ENCODE results near the gene GPNMB. TPM values are rescaled to one million over a fixed set of nuclear protein-coding genes. Genes with fewer than 3 reads are reported as not detected.
"Not testable (repeated sequence)": the region's sequence is repeated elsewhere in the genome, so short reads cannot be mapped to it uniquely, and the experiment has no call there.

GPNMB gene
- total and polyA plus RNA-seq, 10 of the 15 experiments (the other 5 are each of a cell fraction or from before 2014, with no cell fraction given): 5.9 to 22.3 (median 10.0) TPM

DNA sequence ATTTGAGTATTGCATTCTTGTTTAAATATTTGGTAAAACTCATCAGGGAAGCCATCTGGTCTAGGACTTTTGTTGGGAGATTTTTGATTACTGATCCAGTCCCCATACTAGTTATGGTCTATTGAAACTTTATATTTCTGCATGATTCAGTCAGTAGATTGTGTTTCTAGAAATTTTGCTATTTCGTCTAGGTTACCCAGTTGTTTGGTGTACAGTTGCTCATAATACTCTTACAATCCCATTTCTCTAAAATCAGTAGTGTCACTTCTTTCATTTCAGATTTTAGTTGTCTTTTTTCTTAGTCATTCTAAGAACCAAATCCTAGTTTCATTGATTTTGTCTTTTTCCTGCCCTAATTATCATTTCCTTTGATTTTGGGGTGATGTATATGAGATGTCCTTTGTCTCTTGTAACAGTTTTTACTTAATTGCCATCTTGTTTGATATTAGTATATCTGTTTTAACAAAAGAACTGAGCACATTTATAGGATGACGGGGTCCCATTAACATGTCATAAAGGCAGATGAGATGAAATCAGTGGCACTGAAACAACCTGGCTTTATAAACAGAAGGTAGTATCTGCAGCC lies 60.5 kb downstream of the GPNMB start:
- peaks cover 8 to 17% of the 10 kb centered on the region in 2 experiments; a peak in 3 of 4 replicates for H3K36me3 ChIP-seq (ENCODE audit: control insufficient read depth in 2 of 2, insufficient read depth in 2 of 2, low read length in 1 of 2)
- ATAC-seq (peak; percentile 35), FAIRE-seq (no peak), DNase-seq (ENCODE audit: low read depth, low spot score) (no peak)
- peaks cover 1% of the 10 kb centered on the region; the same call in 1 of the 3 replicates for H3K9me3 ChIP-seq (replicated peaks; ENCODE audit: control insufficient read depth, insufficient read depth, low read length)
- H2AFZ ChIP-seq (ENCODE audit: control insufficient read depth, low read depth, low read length): no peak overlapping the region
- H3K27ac ChIP-seq (ENCODE audit: control insufficient read depth, insufficient read depth): no peak overlapping the region; the same call in 1 of the 2 replicates
- in situ Hi-C loops (cut with MboI): no loop called here
- H3K4me1 ChIP-seq (ENCODE audit: control insufficient read depth, insufficient read depth, low read length): peaks cover 9% of the 10 kb centered on the region
- SMC1A ChIA-PET (ENCODE audit: uncharacterized antibody, unreplicated experiment): no interaction called here
- WGBS (ENCODE audit: insufficient coverage, insufficient replicate concordance, low lambda C conversion rate, missing lambda C conversion rate): 100% methylated on average over 2 of the region's 2 CpGs
- no peaks in the 10 kb centered on the region for H3K27me3 ChIP-seq (replicated peaks in 1 of 2; ENCODE audit: control insufficient read depth in 2 of 2, insufficient read depth in 2 of 2, low read length in 1 of 2)
- CTCF ChIA-PET: no interaction called here
- no TSS peak for BruUV-seq (replicated peaks)
- POLR2A ChIA-PET: no interaction called here
- intact Hi-C loops (cut with micrococcal nuclease; ENCODE audit: unreplicated experiment): no loop called here
- RAD21 ChIA-PET (ENCODE audit: unreplicated experiment): no interaction called here
- TF ChIP-seq POU2F2 (IDR thresholded peaks at IDR 0.05; ENCODE audit: borderline replicate concordance, low read depth, low read length): no peak
- H3K4me3 ChIP-seq: no peak overlapping the region; the same call in 1 of the 2 replicates
- no peak overlapping the region for H3K9ac ChIP-seq (ENCODE audit: control insufficient read depth, insufficient read depth, low read length)
- peaks cover 32% of the 10 kb centered on the region for H3K79me2 ChIP-seq (ENCODE audit: control insufficient read depth, insufficient read depth, low read length)
- H4K20me1 ChIP-seq (ENCODE audit: control insufficient read depth, insufficient read depth): no peaks in the 10 kb centered on the region
- no peak overlapping the region; the same call in 1 of the 2 replicates for H3K4me2 ChIP-seq (ENCODE audit: control insufficient read depth, insufficient read depth)

GRCh38 chr7:23308754-23309153 lies 62.2 kb downstream of the GPNMB start:
- DNase-seq (ENCODE audit: low read depth, low spot score) (no peak), FAIRE-seq (no peak), ATAC-seq (no peak)
- peaks cover 8 to 27% of the 10 kb centered on the region in 2 experiments for H3K36me3 ChIP-seq (ENCODE audit: control insufficient read depth in 2 of 2, insufficient read depth in 2 of 2, low read length in 1 of 2)
- in situ Hi-C loops (cut with MboI): no loop called here
- no peak overlapping the region for H3K27ac ChIP-seq (ENCODE audit: control insufficient read depth, insufficient read depth)
- 82% methylated on average over 6 of the region's 6 CpGs for WGBS (ENCODE audit: insufficient coverage, insufficient replicate concordance, low lambda C conversion rate, missing lambda C conversion rate)
- peaks cover 9% of the 10 kb centered on the region for H3K4me1 ChIP-seq (ENCODE audit: control insufficient read depth, insufficient read depth, low read length)
- RAD21 ChIA-PET (ENCODE audit: unreplicated experiment): no interaction called here
- H3K9me3 ChIP-seq (replicated peaks; ENCODE audit: control insufficient read depth, insufficient read depth, low read length): peaks cover 1% of the 10 kb centered on the region; the same call in 1 of the 3 replicates
- H3K4me2 ChIP-seq (ENCODE audit: control insufficient read depth, insufficient read depth): no peak overlapping the region
- SMC1A ChIA-PET (ENCODE audit: uncharacterized antibody, unreplicated experiment): interaction anchor here (1.2 kb wide), 1 partner anchor 9 kb away, joined by 3 read pairs; the partner anchor contains the start of gene MALSU1
- H3K27me3 ChIP-seq (replicated peaks in 1 of 2; ENCODE audit: control insufficient read depth in 2 of 2, insufficient read depth in 2 of 2, low read length in 1 of 2): no peaks in the 10 kb centered on the region
- H3K9ac ChIP-seq (ENCODE audit: control insufficient read depth, insufficient read depth, low read length): no peak overlapping the region
- CTCF ChIA-PET: interaction anchor here (1.1 to 2.0 kb wide), 3 partner anchors 10 to 215 kb away, joined by 3 to 7 read pairs (median 3); no protein-coding TSS in a partner anchor
- BruUV-seq (replicated peaks): no TSS peak
- POLR2A ChIA-PET: interaction anchor here (1.0 kb wide), 1 partner anchor 9 kb away, joined by 4 read pairs; no protein-coding TSS in a partner anchor
- TF ChIP-seq CHD4 (IDR thresholded peaks at IDR 0.05) (no peak), NFIC (IDR thresholded peaks at IDR 0.05; ENCODE audit: low read depth, low read length) (no peak), REST (IDR thresholded peaks at IDR 0.05; ENCODE audit: low read depth, low read length) (no peak)
- peaks cover 24% of the 10 kb centered on the region for H3K79me2 ChIP-seq (ENCODE audit: control insufficient read depth, insufficient read depth, low read length)
- no peak overlapping the region for H3K4me3 ChIP-seq
- no peak overlapping the region for H2AFZ ChIP-seq (ENCODE audit: control insufficient read depth, low read depth, low read length)
- no peaks in the 10 kb centered on the region for H4K20me1 ChIP-seq (ENCODE audit: control insufficient read depth, insufficient read depth)
- intact Hi-C loops (cut with micrococcal nuclease; ENCODE audit: unreplicated experiment): no loop called here

DNA sequence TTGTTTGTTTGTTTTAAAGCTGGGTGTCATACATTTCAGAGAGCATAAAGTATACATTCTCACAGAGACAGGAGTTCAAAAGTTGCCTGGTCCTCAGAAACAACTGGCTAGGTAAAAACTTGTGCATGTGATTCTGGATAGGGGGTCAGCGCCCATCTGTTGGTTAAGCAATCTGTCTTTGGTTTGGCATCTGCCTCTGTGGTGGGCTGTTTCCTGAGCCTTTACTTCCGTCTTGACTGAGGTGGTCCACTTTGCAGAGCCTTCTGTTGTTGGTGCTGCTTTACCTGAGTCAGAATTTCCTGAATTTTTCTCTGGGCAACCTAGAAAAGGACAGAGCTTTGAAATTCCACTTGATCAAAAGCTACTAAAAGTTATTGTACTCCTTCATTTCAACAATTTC lies 65.6 kb downstream of the GPNMB start:
- H3K27me3 ChIP-seq (replicated peaks in 1 of 2; ENCODE audit: control insufficient read depth in 2 of 2, insufficient read depth in 2 of 2, low read length in 1 of 2); H2AFZ ChIP-seq (ENCODE audit: control insufficient read depth, low read depth, low read length); DNase-seq (ENCODE audit: low read depth, low spot score); H3K4me1 ChIP-seq (ENCODE audit: control insufficient read depth, insufficient read depth, low read length); H3K4me2 ChIP-seq (ENCODE audit: control insufficient read depth, insufficient read depth); intact Hi-C loops (cut with micrococcal nuclease; ENCODE audit: unreplicated experiment); H3K9ac ChIP-seq (ENCODE audit: control insufficient read depth, insufficient read depth, low read length); in situ Hi-C loops (cut with MboI); POLR2A ChIA-PET; H3K9me3 ChIP-seq (replicated peaks; ENCODE audit: control insufficient read depth, insufficient read depth, low read length); ATAC-seq; H3K4me3 ChIP-seq; H3K79me2 ChIP-seq (ENCODE audit: control insufficient read depth, insufficient read depth, low read length); FAIRE-seq; H4K20me1 ChIP-seq (ENCODE audit: control insufficient read depth, insufficient read depth); BruUV-seq (replicated peaks); H3K27ac ChIP-seq (ENCODE audit: control insufficient read depth, insufficient read depth): not testable (repeated sequence)
- RAD21 ChIA-PET (ENCODE audit: unreplicated experiment): interaction anchor here (1.6 to 2.0 kb wide), 2 partner anchors 50 to 127 kb away, joined by 3 to 5 read pairs; no protein-coding TSS in a partner anchor
- CTCF ChIA-PET: interaction anchor here (0.7 kb wide), 1 partner anchor 39 kb away, joined by 3 read pairs; no protein-coding TSS in a partner anchor
- SMC1A ChIA-PET (ENCODE audit: uncharacterized antibody, unreplicated experiment): interaction anchor here (1.1 to 1.6 kb wide), 5 partner anchors 8 to 46 kb away, joined by 3 to 4 read pairs (median 3); no protein-coding TSS in a partner anchor
- H3K36me3 ChIP-seq (ENCODE audit: control insufficient read depth in 2 of 2, insufficient read depth in 2 of 2, low read length in 1 of 2): peaks cover 10 to 29% of the 10 kb centered on the region in 2 experiments
- WGBS (ENCODE audit: insufficient coverage, insufficient replicate concordance, low lambda C conversion rate, missing lambda C conversion rate): 79% methylated on average over 2 of the region's 2 CpGs

Measured in GM12878 (cell line).